GM21526 (cell line): ENCODE data around the gene ANKRD28.
"Not testable (repeated sequence)": the region's sequence is repeated elsewhere in the genome, so short reads cannot be mapped to it uniquely, and the experiment has no call there.

Experiments used
- ATAC-seq: cut with Tn5 transposase; IDR thresholded peaks from one replicate; pipeline ENCODE4 v1.9.1; 2021; ENCODE audit warnings: moderate library complexity; ENCODE audit not compliant: unreplicated experiment, low FRiP score

ANKRD28 gene

GRCh38 chr3:15778332-15778858, 19.4 kb downstream of the ANKRD28 start:
- ATAC-seq = no peak

GRCh38 chr3:15774931-15775560, 22.7 kb downstream of the ANKRD28 start:
- ATAC-seq = not testable (repeated sequence)

- no peak for ATAC-seq
Observed at GRCh38 chr3:15771444-15771843, 26.3 kb downstream of the ANKRD28 start.

GRCh38 chr3:15769256-15769915, 28.4 kb downstream of the ANKRD28 start:
- ATAC-seq = no peak

GRCh38 chr3:15768421-15769255, 29.1 kb downstream of the ANKRD28 start:
- peak; percentile 75 for ATAC-seq

GRCh38 chr3:15766406-15766805, 31.4 kb downstream of the ANKRD28 start:
- ATAC-seq = no peak

- ATAC-seq = no peak
Observed at GRCh38 chr3:15758295-15758694, 39.5 kb downstream of the ANKRD28 start.

GRCh38 chr3:15757824-15758223, 40.0 kb downstream of the ANKRD28 start:
- ATAC-seq = no peak

- ATAC-seq = no peak
Observed at GRCh38 chr3:15756505-15756904, 41.3 kb downstream of the ANKRD28 start.

GRCh38 chr3:15755780-15756179, 42.0 kb downstream of the ANKRD28 start:
- no peak for ATAC-seq

GRCh38 chr3:15755181-15755580, 42.6 kb downstream of the ANKRD28 start:
- ATAC-seq = no peak

- no peak for ATAC-seq
Observed at GRCh38 chr3:15754047-15754446, 43.7 kb downstream of the ANKRD28 start.

- no peak for ATAC-seq
Observed at GRCh38 chr3:15753056-15753710, 44.6 kb downstream of the ANKRD28 start.

GRCh38 chr3:15750879-15751278, 46.9 kb downstream of the ANKRD28 start:
- no peak for ATAC-seq

GRCh38 chr3:15750143-15750542, 47.6 kb downstream of the ANKRD28 start:
- no peak for ATAC-seq

GRCh38 chr3:15745896-15746295, 51.9 kb downstream of the ANKRD28 start:
- ATAC-seq = not testable (repeated sequence)

- ATAC-seq = no peak
Observed at GRCh38 chr3:15744176-15744575, 53.6 kb downstream of the ANKRD28 start.

- no peak for ATAC-seq
Observed at GRCh38 chr3:15743587-15744009, 54.2 kb downstream of the ANKRD28 start.

- not testable (repeated sequence) for ATAC-seq
Observed at GRCh38 chr3:15742236-15742635, 55.5 kb downstream of the ANKRD28 start.

- ATAC-seq = not testable (repeated sequence)
Observed at GRCh38 chr3:15738616-15739005, 59.2 kb downstream of the ANKRD28 start.

GRCh38 chr3:15731024-15731423, 66.8 kb downstream of the ANKRD28 start:
- ATAC-seq = no peak
